Measurements from ENCODE around the gene ENG.
A peak's percentile ranks its signal among the peaks of the same experiment; 100 is the strongest.
"Not testable (repeated sequence)": the region's sequence is repeated elsewhere in the genome, so short reads cannot be mapped to it uniquely, and the experiment has no call there.

ENG gene

DNA sequence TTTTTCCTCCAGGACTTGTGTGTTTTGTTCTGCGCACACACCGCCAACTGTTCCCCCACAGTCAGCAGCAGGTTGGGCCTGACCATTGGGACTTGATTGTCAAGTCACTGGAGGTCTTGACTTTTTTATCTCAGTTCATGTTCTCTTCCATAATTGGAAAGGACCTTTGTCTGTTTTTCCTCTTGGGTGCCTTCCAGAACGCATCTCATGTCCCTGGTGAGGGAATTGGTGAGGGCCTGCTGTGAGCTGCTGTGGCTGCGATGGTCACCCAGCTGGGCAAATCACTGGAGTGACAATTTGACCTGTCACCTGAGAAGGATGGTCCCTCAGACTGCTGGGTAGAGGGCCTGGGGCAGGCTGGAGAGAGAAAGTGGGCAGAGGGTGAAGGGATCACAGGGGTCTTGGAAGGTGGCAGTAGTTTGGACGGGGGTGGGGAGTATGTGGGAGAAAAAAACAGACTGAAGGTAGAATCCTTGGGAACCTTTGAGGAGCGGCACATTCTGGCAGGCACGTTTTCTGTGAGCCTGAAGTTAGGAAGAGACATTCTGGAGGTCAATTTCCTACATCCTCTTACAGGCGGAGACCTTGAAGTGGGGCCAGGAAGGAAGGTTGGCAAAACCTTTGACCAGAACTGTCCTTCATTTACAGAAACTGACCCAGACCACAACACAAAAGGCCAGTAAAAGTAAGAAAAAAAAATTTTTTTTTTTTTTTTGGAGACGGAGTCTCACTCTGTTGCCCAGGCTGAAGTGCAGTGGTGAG is 64.2 kb downstream of the ENG start:
- no peak for DNase-seq

DNA sequence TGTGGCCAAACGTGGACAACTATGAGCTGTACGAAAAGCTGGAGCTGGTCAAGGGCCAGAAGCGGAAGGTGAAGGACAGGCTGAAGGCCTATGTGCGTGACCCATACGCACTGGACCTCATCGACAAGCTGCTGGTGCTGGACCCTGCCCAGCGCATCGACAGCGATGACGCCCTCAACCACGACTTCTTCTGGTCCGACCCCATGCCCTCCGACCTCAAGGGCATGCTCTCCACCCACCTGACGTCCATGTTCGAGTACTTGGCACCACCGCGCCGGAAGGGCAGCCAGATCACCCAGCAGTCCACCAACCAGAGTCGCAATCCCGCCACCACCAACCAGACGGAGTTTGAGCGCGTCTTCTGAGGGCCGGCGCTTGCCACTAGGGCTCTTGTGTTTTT is 65.3 kb downstream of the ENG start:
- DNase-seq = no peak

DNA sequence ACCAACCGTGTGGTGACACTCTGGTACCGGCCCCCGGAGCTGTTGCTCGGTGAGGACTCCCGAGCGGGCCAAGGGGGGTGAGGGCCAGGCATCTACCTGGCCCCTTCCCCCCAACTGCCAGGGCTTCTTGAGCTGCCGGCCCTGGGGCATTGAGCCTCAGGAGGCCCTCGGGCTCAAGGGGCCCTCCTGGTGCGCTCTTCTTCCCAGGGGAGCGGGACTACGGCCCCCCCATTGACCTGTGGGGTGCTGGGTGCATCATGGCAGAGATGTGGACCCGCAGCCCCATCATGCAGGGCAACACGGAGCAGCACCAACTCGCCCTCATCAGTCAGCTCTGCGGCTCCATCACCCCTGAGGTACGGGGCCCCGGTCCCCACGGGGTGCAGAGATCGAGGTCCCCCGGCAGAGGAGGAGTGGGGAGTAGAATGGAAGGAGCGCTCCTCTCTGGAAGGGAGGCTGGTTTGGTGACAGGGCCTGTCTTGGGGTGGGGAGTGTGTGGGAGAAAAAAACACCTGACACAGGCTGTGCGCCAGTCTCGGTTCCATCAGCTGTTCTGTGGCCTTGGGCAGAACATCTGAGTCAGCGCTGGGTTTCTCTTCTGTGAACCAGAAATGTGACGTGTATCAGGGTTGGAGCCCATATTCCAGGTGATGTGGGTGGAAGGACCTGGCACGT is 66.0 kb downstream of the ENG start:
- no peak for DNase-seq

DNA sequence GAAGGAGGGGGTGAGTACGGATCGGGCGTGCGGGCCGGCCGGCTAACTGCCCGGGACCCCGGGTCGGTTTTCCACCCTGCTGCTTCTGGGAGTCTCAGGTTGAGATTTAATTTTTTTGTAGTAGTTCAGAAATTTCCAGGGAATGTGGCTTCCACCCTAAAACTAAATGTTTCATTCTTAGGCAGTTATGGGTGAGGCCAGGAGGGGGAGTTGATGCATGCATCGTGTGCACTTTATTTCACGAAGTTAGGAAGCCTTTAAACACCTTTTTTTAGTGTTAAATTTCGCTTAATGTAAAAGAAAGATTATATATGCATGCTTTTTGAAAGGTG is 67.7 kb downstream of the ENG start:
- no peak for DNase-seq

GRCh38 chr9:127785933-127786772 is 68.3 kb downstream of the ENG start, which contains the start of gene CDK9:
Gene CDK9 (plus strand): TSS chr9:127786034. CDS start chr9:127786149, 115 bp downstream.
- peak; percentile 91 for DNase-seq

DNA sequence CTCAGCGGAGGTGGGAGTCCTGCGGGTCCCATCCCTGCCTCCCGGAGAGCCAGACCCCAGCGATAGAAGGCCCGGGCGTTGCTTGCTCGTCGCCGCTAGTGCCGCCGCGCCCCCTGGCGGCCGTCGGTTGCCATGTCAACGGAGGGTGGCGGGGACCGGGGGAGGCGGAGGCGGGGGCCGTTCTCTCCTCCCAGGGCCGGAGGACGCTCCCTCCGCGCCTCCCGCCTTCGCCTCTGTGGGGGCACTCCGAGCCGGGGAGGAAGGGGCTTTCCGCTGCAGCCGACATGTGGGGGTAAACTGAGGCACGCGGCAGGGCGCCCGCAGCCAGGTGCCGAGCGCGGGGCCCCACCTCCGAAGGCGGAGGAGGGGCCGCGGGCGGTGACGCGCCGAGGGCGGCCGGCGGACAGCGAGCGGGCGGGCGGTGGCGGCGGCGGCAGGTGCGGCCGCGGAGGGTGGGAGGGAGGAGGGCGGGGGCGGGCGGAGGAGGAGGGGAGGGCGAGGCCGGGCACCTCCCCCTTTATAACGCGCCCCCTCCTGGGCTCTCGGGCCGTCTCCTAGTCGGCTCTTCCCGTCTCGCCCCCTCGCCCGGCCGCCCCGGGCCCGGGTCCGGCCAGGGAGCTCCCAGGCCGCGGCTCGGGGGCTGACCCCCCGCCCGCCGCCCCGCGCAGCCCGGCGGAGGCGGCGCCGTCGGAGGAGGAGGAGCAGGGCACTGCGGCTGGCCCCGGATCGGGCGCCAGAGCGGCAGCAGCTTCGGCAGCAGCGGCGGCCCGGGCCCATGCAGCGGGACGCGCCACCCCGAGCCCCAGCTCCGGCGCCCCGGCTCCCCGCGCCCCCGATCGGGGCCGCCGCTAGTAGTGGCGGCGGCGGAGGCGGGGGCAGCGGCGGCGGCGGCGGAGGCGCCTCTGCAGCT is 69.2 kb downstream of the ENG start:
- DNase-seq = peak; percentile 87

- peak; percentile 68 for DNase-seq
Observed at GRCh38 chr9:127783111-127784008, 71.1 kb downstream of the ENG start.

GRCh38 chr9:127781806-127782205 is 72.7 kb downstream of the ENG start:
- DNase-seq = no peak

GRCh38 chr9:127780909-127781308 is 73.5 kb downstream of the ENG start:
- DNase-seq = not testable (repeated sequence)

DNA sequence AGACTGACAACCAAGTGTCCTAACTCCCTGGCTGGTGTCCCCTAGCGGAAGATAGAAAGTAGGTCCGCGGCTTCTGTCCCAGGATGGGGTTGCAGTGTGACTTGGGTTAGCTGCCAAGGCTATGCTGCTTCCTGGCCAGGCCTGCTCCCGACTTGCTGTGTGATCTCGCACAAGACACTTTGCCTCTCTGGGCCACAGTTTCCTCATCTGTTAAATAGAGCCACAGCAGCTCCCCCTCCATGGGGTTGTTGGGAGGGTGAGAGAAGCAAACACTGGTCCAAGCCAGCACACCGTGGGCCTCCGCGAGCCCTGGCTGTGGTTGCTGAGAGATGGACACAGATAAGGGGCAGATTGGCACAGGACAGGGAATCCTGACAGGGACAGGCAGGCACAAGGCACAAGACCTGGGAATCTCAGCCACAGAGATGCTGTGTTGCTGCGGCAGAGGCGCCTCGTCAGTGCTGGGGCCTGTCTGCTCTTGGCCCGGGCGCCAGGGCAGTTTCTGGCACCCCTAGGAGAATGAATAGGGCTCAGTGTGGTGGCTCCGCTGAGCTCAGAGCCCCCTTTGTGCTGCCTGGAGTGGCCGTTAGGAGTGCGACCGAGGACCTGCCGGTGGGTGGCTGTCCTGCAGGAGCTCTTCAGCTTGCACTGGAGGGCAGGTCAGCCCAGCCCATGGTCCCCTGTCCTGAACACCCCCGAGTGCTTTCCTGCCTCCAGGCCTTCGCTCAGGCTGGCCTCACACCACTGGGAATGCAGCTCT is 74.2 kb downstream of the ENG start:
- DNase-seq = no peak

- no peak for DNase-seq
Observed at GRCh38 chr9:127779136-127779981, 75.1 kb downstream of the ENG start.

DNA sequence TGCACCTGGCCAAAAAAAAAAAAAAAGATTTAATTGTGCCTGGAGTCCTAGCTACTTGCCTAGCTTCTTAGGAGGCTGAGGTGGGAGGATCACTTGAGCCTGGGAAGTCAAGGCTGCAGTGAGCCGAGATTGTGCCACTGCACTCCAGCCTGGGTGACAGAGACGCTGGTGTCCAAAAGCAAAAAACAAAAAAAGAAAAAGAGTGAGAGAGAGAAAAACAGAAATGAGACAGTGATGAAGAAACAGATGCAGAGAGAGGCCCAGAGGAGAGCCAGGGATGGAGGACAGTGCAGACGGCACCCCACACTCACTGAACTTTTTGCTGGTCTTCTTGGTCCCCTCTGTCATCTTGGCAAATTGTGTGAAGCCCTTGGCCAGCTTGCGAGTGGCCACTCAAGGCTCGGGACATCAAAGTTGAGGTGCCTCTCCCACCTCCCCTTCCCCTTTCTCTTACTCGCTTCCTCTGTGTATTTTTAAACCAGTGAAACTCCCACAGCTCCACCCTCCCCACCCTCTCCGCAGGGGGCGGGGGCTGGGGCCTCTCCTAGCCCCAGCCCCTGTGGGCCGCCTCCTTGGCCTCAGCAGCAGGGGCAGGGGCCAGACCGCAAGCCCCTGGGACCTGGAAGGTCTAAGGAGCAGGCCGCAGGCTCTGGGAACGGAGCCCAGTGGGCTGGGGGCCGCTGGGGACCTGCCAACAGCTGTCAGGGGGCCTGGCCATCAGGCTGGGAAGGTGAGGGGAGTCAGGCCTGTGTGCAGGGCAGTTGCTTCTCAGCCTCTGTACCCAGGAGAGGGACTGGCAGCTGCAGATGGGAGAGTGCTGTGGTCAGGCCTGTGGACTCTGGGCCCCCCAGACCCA is 76.0 kb downstream of the ENG start, which contains the start of gene SH2D3C:
TSS of gene SH2D3C (minus strand) at position 387 of the 856 bp plus-strand sequence. CDS start at position 348, 39 bp downstream.
- no peak for DNase-seq

- no peak for DNase-seq
Observed at GRCh38 chr9:127777368-127777980, 77.0 kb downstream of the ENG start.

DNA sequence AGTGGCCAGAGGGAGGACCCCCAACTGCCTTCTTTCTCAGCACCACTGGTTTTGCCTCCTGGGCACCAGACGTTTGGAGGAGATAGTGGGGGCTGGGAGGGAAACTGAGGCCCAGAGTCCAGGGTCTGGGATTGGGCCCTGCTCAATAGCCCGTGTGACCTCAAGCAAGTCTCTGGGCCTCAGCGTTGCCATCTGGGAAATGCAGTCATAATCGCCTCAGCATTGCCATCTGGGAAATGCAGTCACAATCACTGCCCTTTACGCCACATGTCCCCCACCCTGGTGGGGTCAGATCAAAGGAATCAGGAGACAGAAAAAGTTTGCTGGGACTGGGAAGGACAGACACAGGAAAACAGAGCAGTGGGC is 77.6 kb downstream of the ENG start:
- DNase-seq = no peak

DNA sequence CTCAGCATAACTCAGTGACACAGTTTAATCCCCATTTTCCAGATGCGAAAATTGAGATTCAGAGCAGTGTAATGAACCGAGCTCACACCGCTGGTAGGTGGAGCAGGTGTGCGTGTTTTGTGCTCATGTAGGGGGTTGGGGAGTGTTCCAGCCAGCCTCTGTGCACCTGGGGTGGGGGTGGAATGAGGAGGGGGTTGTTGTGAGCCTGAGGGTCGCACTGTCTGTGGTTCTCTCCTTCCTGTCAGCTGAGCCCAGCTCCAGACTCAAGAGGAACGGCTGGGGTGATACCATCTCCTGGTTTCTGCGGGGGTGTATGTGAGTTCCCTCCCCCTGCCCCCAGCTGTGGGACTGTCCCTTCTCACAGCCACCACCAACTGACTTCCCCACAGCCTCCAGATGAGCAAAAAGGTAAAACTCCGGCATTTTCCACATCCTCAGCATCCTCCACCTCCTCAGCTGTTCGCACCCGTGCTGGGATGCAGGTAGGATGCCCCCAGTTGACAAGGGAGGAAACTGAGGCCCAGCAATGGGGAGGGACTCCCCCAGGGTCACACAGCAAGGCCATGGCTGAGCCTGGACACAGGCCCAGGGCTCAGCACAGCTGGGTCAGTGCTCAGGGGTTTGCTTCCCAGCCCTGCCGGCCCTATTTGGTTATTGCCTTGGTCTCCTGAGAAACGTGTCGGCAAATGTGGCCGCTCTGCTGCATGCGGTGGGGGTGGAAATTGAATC is 78.1 kb downstream of the ENG start:
- DNase-seq = no peak

GRCh38 chr9:127773981-127774380 is 80.5 kb downstream of the ENG start:
- no peak for DNase-seq

DNA sequence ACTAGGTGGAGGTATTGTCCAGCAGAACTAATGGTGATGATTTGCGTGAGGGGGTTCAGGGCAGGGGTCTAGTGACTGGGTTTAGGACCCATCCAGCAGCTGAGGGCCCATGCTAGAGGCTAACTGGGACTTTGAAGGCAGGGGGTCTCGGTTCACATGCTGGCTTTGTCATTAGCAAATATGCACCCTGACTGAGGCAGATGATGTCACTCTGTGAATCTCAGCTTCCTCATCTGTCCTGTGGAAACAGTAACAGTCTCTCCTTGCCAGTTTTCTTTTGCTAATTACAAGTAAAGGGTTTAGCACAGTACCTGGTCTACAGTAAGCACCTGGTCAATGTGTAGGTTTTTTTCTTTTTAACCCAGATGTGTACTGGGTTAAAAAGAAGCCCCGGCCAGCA is 81.2 kb downstream of the ENG start:
- no peak for DNase-seq

Measured in activated gamma-delta T cell (primary cell).